GM19468 (cell line): Measurements from ENCODE around the gene RPL18.
"Not testable (repeated sequence)": the region's sequence is repeated elsewhere in the genome, so short reads cannot be mapped to it uniquely, and the experiment has no call there.

Experiments used
- ATAC-seq: cut with Tn5 transposase; IDR thresholded peaks from one replicate; pipeline ENCODE4 v1.9.1; 2021; ENCODE audit warnings: mild to moderate bottlenecking, moderate library complexity, moderate number of reproducible peaks; ENCODE audit not compliant: unreplicated experiment; ENCODE audit errors: extremely low read depth

RPL18 gene

DNA sequence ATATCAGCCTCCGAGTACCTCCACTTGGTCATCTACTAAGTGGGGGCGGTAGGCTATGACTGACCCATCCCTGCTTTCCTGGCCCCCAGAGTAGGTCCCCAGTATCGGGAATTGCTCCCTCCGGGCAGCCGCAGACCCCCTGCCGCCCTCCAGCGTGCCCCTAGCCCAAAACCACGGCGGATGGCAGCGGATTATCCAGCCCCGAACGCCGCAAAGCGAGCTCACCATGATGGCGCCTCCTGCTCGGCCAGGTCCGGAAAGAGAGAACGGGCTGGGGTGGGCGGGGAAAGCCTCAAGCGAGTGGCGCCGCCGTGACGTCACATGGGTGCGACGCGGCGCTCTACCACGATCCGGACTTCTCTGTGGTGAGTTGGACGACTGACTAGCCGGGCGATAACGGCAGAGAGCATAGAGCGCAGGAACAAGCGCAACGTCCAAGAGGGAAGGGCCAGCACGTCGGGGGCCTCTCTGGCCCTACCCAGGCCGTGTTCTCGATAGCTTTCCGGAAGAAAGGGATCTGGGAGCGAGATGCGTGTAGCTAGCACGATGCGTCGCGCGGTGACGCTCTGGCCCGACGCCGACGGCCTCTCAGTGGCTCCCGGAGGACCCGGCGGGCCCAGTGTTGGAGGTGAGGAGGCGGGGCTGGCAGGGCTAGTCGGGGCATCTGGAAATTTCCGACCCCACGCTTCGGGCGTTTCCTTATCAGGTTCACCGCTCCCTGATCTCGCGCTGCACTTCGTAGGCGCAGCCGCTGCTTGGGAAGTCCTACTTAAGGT, at the start of gene RPL18, which contains the start of gene SPHK2:
RPL18 (minus strand) TSS at position 263 of the 776 bp plus-strand sequence; CDS start at position 228, 35 bp downstream.
SPHK2 (plus strand) TSS at position 591 of the 776 bp plus-strand sequence. CDS start 1,009 bp downstream, outside the sequence.
- ATAC-seq, result peak; percentile 69

DNA sequence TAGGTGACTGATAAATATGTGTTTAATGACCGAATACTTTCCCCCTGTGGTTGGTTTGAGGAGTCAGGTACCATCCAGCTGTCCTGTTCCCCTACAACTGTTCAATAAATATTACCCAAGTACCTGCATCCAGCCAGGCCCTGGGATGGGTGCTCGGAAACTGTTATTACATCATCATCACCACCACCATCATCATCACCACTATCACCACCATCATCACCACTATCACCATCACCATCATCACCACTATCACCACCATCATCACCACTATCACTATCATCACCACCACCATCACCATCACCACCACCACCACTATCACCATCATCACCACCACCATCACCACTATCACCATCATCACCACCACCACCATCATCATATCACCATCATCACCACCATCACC, 49.8 kb upstream of the RPL18 start:
- no peak for ATAC-seq

DNA sequence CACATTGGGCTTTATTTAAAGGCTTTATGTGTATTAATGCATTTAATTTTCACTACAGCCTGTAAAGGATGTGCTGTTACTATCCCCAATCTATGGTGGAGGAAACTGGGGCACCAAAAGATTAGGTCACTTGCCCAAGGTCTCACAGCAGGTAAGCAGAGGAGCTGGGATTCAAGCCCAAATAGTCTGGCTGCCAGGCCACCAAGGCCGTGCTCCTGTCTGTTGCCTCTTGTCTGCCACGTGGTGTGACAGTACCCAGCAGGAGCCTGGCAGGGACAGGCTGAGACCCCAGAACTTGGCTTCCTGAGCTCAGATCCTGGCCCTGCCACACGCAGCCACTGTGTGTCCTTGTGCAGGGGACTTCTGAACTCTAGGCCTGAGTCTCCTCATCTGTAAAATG, 49.4 kb upstream of the RPL18 start:
- ATAC-seq, result no peak

DNA sequence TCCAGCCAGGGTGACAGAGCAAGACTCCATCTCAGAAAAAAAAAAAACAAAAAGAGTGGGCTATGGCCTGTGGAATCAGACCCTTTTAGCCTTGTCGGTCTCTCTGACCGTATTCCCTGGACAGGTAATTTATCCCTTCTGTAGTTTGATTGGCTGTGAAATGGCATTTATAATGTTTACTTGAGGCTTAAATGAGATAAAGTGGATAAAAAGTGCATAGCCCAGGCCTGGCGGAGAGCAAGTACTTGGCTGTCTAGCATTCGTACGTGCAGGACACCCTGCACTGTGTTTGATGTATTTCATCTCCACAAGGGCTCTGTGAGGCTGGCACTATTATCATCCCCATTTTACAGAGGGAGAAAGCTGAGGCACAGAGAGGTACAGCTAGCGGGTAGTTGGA, 46.8 kb upstream of the RPL18 start:
- ATAC-seq, result no peak

DNA sequence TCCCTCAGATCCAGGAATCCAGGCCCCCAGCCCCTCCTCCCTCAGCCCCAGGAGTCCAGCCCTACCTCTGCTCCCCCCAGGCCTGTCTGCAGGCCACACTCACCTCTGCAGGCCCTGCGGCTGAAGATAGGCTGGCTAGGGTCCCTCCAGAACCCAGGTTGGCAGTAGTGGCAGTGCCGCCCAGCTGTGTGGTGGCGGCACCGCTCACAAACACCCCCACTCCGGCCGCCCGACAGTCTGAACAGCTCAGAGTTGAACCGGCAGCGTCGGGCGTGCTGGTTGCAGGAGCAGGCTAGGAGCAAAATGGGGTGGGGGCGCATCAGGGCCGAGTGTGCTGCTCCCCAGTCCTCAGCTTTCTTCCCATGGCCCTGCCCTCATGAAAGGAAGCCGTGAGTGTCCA, 45.5 kb upstream of the RPL18 start:
- no peak for ATAC-seq

DNA sequence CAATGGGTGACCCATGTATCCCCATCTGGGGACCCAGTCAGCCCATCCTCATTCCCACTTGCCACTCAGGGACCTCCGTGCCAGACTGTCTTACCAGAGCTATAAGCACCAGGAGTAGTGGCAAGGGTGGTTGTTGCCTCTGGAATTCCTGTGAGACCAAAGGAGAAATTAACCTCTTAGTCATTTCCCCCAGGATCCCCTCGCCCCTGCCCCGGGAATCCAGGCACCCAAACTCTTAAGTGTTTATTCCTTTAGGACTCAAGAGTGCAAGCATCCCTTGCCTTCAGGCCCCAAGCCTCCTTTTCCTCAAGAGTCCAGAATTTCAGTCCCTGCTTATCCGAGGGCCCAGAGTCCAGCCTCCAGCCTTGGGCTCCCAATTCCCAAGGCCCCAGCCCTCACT, 44.7 kb upstream of the RPL18 start:
- no peak for ATAC-seq

DNA sequence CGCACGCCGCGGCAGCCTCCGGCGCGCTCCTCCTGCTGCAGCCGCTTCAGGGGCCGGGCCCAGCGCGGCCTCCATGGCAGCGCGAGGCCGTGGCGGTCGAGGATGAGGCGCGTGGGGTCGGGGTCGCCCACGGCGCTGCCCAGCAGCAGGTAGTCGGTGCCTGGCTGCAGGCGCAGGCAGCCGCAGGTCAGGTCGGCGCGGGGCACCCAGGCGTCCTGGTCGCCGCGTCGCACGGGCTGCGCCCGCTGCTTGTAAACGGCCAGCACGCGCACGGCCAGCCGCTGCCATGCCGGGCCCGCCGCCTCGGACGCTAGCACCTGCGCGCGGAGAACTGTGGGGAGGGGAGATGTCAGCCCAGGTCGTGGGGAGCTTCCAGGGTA, 42.7 kb upstream of the RPL18 start:
- no peak for ATAC-seq

DNA sequence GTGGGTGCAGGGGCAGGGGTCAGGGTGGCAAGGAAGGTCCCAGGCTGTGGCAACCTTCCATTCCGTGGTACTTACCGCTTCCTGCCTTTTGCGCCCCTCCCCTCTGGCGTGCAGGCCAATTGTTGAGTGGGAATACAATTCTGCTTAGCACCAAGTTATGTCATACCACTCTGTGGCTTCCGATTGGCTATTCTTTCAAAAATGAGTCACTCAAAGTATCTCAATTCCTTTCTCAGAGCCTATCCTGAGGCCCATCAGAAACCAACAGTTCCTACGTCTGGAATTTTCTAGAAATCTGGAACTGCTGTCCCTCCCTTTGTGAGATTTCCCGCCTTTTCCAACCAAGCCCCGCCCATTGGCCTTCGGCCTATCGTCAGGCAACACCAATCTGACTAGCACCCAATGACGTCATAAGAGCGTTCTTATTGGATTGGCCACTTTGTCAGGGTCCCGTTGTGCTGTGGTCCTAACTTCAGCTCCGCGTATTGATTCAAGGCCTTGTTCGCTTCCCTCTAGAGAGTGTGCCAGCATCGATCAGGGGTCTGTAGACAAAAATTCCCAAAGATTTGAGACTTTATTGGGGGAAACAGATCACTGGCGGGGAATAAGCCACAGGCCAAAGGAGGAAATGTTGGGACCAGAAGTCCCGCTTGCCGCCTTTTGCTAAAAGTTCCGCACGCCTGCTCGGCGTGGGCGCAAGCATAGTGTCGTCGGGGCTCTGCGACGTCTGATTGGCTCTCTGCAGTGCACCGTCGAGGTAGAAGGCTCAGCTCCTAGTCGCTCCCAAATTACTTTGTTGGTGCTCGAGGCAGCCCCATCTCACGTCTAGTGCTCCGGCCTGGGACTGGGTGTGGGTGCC, 42.1 kb upstream of the RPL18 start:
- no peak for ATAC-seq

DNA sequence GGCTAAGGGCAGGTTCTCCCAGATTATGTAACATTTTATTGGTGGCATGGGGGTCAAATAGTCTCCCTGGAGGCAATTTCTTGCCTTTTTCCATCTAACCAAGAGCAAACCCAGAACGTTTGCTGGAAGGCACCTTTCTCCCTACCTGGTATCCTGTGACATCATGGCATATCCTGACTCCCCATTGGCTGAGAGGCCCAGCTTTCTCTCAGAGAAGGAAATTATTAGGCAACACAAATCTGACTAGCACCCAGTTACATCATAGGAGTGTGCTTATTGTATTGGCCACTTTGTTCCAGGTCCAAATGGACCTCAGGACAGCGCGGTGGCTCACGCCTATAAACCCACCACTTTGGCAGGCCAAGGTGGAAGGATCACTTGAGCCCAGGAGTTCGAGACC, 40.8 kb upstream of the RPL18 start:
- ATAC-seq, result no peak

DNA sequence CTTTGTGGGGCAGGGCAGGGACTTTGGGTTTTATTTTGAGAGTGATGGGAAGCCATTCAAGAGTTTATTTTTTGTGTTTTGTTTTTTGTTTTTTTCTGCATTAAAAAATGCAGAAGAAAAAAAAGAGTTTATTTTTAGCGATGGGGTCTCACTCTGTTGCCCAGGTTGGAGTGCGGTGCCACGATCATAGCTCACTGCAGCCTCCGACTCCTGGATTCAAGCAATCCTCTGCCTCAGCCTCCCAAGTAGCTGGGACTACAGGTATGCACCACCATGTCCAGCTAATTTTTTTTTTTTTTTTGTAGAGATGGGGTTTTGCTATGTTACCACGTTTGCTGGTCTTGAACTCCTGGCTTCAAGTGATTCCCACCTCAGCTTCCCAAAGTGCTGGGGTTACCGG, 39.5 kb upstream of the RPL18 start:
- ATAC-seq, result no peak

DNA sequence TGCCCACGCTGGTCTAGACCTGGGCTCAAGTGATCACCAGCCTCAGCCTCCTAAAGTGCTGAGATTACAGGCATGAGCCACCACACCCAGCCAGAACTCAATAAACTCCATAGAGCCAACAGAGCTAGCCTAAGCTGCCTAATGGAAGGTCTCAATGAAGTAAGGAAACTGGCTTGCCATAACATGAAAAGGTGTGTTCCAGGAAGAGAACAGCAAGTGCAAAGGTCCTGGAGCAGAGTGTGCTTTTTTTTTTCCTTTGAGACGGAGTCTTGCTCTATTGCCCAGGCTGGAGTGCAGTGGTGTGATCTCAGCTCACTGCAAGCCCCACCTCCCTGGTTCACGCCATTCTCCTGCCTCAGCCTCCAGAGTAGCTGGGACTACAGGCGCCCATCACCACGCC, 38.9 kb upstream of the RPL18 start:
- ATAC-seq, result not testable (repeated sequence)

DNA sequence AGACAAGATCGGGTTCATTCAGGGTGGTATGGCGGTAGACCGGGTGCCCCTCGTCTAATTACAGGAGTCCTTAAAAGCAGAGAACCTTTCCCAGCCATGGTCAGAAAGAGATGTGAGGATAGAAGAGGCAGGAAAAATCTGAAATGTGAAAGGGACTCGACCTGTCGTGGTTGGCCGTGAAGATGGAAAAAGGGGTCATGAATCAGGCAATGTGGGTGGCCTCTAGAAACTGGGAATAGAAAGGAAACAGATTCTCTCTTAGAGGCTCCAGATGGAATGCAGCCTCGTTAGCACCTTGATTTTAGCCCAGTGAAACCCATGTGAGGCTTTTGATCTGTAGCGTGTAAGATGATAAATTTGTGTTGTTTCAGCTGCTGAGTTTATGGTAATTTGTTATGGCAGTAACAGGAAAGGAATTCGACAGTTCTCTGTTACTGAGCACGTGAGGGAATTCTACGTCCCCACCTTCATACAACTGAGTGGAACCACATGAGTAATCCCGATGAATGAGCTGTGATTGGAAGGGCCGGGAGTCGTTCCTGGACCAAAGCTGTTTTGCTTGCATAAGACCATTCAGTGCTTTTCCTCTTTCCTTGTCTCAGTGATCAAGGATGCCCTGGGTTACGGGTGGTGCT, 38.0 kb upstream of the RPL18 start:
- ATAC-seq, result no peak

DNA sequence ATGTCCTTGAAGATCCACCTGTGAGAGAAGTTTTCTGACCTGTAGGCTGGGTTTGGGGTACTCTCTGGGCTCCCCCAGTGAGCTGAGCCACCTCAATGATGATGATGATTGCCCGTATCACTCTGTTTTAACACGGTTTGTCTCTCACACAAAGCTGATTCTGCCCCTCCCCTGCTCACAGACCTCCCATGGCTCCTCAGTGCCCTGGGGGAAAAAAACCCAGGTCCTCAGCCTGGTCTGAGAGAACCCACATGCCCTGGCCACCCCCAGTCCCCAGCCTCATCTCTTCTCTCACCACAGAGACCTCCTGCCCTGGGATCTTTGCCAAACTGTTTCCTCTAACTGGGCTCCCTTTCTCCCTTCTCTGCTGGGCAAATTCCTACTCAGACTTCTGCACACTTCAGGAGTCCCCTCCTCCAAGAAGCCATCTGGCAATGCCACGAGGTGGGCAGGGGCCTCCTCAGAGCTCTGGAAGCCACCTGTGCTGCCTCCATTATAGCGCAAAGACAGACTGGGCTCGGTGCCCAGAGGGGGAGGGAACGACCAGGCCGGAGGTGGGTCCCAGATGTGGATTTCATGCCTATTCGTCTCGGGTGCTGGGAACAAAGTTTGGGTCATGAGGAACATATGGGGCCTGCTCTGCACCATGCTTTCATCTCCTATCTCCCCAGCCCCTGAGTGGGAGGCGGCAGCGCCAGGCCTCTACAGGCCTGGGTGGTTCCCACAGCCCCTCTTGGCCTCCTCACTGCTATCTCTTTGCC, 35.5 kb upstream of the RPL18 start:
- no peak for ATAC-seq

DNA sequence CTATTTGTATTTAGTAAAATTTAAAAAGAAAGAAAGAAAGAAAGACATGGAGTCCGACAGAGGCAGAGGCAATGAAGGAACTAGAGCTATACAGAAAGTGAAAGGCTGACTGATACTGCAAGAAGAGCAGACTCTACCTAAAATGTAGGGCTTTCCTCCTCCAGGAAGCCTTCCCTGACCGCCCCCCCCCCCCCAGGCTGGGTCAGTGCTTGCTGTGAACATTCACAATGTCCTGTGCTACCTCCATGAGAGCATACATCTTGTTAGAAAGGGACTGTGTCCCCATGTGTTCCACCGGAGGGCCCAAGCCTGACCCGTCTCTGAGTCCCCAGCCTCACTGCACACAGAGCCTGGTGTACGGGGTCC, 32.7 kb upstream of the RPL18 start:
- no peak for ATAC-seq

DNA sequence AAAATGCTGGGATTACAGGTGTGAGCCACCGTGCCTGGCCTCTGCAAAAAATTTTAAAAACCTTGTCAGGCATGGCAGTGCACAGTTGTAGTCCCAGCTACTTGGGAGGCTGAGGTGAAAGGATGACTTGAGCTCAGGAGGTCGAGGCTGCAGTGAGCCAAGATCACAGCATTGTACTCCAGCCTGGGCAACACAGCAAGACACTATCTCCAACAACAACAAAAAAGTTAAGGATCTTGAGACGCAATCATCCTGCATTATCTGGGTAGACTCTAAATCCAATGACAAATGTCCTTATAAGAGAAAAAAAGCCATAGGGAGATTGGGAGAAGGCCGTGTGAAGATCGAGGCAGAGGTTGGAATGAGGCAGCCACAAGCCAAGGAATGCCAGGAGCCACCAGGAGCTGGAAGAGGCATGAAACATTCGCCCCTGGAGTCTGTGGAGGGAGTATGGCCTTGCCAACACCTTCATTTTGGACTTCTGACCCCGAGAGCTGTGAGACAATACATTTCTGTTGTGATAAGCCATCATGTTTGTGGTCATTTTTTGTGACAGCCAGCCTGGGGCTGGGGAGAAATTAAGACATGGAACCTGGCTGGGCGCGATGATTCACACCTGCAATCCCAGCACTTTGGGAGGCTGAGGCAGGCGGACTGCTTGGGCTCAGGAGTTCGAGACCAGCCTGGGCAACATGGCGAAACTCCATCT, 32.1 kb upstream of the RPL18 start:
- no peak for ATAC-seq

DNA sequence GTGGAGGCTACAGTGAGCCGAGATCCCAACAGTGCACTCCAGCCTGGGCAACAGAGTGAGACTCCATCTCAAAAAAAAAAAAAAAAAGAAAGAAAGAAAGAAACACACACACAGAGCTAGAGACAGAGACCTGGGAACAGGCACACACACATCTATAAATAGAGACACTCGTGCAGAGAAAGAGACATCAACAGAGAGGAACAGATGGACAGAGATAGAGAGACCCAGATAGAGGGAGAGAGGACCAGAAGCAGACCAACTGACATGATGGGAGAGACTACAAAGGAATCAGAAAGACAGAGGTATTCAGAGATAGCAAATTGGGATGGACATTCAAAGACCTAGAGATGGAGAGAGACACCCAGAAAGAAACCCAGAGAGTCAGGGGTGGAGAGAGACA, 29.2 kb upstream of the RPL18 start:
- no peak for ATAC-seq

DNA sequence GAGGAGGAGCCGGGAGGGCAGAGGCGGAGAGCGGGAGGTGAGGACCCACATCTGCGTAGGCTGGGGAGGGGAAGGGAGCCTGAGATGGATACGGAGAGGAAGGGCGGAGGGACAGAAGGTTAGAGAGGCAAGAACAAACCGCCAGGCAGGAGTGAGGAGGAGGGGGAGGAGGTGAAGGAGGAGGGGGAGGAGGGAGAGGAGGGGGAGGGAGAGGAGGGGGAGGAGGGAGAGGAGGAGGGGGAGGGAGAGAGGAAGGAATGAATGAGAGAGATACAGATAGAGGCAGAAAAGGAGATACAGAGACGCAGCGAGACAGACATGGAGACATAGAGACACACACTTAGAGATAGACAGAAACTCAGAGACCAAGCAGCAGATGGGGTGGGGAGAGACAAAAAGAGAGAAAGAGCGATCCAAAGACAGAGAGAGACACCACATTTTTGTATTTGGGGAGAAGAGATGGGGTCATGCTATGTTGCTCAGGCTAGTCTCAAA, 27.8 kb upstream of the RPL18 start:
- ATAC-seq, result no peak

DNA sequence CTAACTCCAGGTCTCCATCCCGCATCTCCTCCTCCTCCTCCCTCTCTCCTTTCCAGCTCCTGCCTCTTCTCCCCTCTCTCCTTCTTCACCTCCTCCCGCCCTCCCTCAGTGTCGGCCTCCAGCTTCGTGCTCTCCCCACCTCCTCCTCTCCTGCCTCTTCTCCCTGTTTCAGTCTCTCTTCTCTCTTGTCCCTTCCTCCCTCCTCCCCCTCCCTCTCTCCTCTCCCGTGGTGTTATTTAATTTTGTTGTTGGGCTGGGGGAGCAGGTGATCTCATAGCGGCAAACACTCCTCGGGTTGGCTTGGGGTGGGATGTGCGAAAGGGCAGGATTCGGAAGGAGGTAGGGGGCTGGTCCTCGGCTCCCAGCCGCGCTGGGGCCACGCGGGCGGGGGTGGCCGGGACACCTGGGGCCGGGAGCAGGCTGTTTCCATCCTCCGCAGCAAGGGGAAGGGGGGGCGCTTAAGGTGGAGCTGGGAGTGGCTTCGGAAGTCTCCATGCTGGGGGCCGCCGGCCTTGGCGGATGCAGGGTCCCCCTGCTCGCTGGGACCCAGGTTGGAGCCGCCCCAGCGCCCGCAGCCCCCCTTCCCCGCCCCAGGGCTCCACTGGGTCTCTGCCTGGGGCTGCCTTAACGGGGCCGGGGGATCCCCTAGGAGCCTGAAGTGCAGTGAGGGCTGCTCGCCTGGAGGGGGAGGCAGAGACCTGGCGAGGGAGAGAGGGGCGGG, 27.2 kb upstream of the RPL18 start, which contains the start of gene CA11:
CA11 (minus strand) TSS at position 187 of the 721 bp plus-strand sequence. CDS start 555 bp downstream, outside the sequence.
- ATAC-seq, result no peak

DNA sequence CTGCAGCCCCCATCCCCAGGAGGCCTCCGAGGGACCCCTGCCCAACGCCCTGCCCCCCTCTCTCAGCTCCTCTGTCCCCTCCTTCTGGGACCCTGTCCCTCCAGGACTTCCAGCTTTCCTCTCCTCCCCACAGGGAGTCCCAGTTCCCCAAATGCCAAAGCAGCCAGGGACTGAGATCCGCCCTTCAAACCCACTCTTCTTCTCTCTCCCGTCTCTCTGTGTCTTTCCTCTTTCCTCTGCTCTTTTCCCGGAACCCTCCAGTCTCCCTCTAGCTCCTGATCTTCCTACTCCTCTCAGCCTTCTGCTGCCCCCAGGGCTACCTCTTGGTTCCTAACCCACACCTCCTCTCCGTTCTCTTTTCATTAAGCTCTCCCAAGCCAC, 26.6 kb upstream of the RPL18 start:
- no peak for ATAC-seq
